GM12872 (cell line): ENCODE results near the gene PLEKHM2.

Source experiments
- CTCF ChIP-seq: IDR thresholded peaks from 3 replicates; pipeline ENCODE4 v1.5.1; 2011; ENCODE audit warnings: low read depth, mild to moderate bottlenecking, low read length, moderate library complexity; ENCODE audit not compliant: insufficient read depth

PLEKHM2 gene

DNA sequence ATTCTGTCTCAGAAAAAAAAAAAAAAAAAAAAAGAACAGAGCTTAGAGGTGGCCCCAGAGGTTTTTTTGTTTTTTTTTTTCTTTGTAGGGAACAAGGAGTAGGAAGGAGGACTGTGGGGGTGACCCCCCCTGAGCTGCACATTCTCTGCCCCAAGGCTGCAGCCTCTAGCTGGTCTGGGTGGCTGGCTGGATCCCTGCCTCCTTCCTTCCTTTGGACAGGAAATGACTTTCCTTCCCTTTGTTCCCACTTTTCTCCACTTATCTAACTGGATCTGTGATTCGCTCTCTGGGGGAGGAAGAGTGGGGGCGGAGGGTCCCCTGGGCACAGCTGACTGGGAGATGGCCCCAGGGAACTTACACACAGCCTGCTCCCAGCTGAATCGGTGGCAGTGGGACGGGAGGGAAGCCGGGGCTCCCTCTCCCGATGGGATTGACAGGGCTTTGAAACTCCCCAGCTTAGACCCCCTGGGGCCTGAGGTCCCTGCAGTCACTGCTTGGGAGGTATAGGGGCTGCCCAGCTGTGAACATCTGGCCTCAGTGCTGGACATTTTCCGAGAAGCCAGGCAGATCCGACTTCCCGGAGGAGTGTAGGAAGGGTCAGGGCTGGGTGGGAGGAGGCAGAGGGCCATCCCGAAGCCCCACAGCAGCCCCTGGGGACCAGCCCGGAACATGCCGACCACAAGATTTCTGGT, 76.5 kb downstream of the PLEKHM2 start:
- no peak for TF ChIP-seq CTCF

DNA sequence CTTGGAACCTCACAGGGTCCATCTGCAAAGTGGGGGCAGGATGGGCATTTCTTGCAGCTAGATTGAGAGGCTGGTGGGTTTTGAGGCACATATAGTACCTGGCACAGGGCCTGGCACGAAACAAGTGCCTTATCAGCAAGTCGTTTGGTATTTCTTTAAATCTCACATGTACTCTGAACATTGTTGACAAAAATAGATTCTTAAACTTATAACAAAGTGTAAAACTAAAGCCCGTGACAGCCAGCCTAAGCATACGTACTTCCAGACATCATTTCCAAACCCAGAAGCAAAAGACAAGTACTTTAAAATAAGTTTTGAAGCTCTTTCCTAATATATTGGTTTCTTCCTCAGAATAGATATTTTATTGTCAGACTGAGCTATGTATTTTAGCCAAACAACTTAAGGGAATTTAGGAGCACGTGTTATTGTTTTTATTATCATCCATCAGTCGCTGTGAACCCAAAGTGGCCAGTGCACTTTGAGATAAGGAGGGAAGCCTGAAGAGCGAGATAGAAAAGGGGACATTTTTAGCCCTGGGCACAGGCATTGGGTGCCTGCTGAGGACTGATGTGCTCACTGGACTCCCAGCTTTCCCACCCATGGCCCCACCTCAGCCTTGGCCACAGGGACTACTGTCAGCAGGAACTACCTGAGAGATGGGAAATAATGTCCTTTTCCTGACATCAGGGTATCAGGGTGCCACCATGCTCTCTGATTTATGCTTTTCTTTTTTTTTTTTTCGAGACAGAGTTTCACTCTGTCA, 77.4 kb downstream of the PLEKHM2 start:
- no peak for TF ChIP-seq CTCF

DNA sequence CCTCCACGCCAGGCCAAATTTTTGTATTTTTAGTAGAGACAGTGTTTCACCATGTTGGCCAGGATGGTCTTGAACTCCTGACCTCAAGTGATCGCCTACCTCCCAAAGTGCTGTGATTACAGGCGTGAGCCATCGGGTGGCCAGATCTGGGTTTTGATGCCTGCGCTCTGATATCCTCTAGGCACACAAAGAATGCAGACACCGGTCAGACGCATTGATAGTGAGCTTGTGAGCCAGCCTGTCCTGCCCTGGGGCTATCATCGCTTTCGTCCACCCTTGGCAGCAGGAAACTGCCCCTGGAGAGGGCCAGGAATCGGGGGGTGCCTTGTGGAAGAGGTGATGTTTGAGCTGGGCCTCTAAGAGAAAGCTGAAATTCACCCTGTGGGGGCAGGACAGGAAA, 78.4 kb downstream of the PLEKHM2 start:
- TF ChIP-seq CTCF, result no peak

GRCh38 chr1:15764269-15764764, 80.2 kb downstream of the PLEKHM2 start:
- no peak for TF ChIP-seq CTCF

DNA sequence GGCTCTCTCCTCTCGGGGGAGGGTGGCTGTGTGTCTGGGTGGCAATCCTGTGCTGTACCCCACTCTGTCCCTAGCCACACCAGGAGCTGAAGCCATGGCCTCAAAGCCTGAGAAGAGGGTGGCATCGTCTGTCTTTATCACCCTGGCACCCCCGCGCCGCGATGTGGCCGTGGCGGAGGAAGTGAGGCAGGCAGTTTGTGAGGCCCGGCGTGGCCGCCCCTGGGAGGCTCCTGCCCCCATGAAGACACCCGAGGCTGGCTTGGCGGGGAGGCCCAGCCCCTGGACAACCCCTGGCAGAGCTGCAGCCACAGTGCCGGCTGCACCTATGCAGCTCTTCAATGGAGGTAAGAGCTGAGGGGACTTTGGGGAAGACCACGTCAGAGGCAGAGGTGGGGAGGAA, 80.8 kb downstream of the PLEKHM2 start:
- no peak for TF ChIP-seq CTCF

- no peak for TF ChIP-seq CTCF
These were observed 81.5 kb downstream of the PLEKHM2 start for GRCh38 chr1:15765495-15766194.

- TF ChIP-seq CTCF, result no peak
These were observed 83.8 kb downstream of the PLEKHM2 start for GRCh38 chr1:15767941-15768340.
